B cell (primary cell): ENCODE data around the gene NDUFA1. TPM values are rescaled to one million over a fixed set of nuclear protein-coding genes. Genes with fewer than 3 reads are reported as not detected.
"Not testable (repeated sequence)": the region's sequence is repeated elsewhere in the genome, so short reads cannot be mapped to it uniquely, and the experiment has no call there.

ENCODE experiments used
- ATAC-seq: fragments of 200-7000 bp; cut with Tn5 transposase; one replicate; pipeline ENCODE4 v1.10.0; 2021; ENCODE audit warnings: low read depth, mild to moderate bottlenecking, moderate number of reproducible peaks, moderate library complexity
- CTCF ChIA-PET: fragments of 350-600 bp; sonication (Branson Sonifier 250); formaldehyde crosslinking; loops from one replicate; lab custom pipeline; 2021; ENCODE audit warnings: antibody characterized with exemption, inconsistent platforms; lab: Charles Lee
- POLR2A ChIA-PET: fragments of 350-600 bp; sonication (Branson Sonifier 250); formaldehyde crosslinking; loops from one replicate; lab custom pipeline; 2021; ENCODE audit warnings: antibody characterized with exemption; lab: Charles Lee
- DNase-seq: peaks from one replicate; pipeline ENCODE4 v3.0.0; 2013
- H2AFZ ChIP-seq: 2 replicates; pipeline ENCODE4 v1.6.1; 2012; ENCODE audit warnings: mild to moderate bottlenecking, low read depth, low read length; ENCODE audit not compliant: insufficient read depth, poor library complexity, severe bottlenecking
- H3K27ac ChIP-seq, 2 donors: 1 replicate in 1 of 2; 2 replicates in 1 of 2; pipeline ENCODE4 v1.5.1; 2012 to 2013; ENCODE audit warnings: low read length in 2 of 2, mild to moderate bottlenecking in 2 of 2, moderate library complexity in 1 of 2
- H3K27me3 ChIP-seq, 4 experiments: fragments of 200-600 bp in 1 of 4; sonication (generic) in 1 of 4; replicated peaks in 1 of 4; 1 replicate in 2 of 4; 2 replicates in 2 of 4; pipeline versions ENCODE4 v1.6.1 to v1.7.0; 2013 to 2016; ENCODE audit warnings: low read length in 3 of 4, mild to moderate bottlenecking in 2 of 4, mixed read lengths in 1 of 4, moderate library complexity in 1 of 4; ENCODE audit not compliant: insufficient read depth in 4 of 4, control insufficient read depth in 3 of 4; ENCODE audit errors: control extremely low read depth in 1 of 4
- H3K36me3 ChIP-seq, 2 experiments: replicated peaks in 1 of 2; 1 replicate in 1 of 2; 2 replicates in 1 of 2; pipeline versions ENCODE4 v1.6.1 to v1.7.1; 2013; ENCODE audit warnings: low read length in 1 of 2; ENCODE audit not compliant: insufficient read depth in 2 of 2, control insufficient read depth in 1 of 2; ENCODE audit errors: control extremely low read depth in 1 of 2, extremely low read depth in 1 of 2
- H3K4me1 ChIP-seq, 2 donors: fragments of 200-600 bp in 1 of 2; sonication (generic) in 1 of 2; 1 replicate in 1 of 2; 2 replicates in 1 of 2; pipeline versions ENCODE4 v1.5.1 to v1.6.1; 2013 to 2017; ENCODE audit warnings: low read length in 2 of 2; ENCODE audit not compliant: control insufficient read depth in 2 of 2, insufficient read depth in 2 of 2
- H3K4me2 ChIP-seq: replicated peaks from 2 replicates; pipeline ENCODE3; 2012; ENCODE audit warnings: mild to moderate bottlenecking, low read depth, low read length; ENCODE audit not compliant: poor library complexity, severe bottlenecking
- H3K4me3 ChIP-seq, 5 experiments: fragments of 200-600 bp in 1 of 5; sonication (generic) in 1 of 5; 1 replicate in 3 of 5; 2 replicates in 2 of 5; pipeline versions ENCODE4 v1.5.1 to v1.7.0; 2011 to 2016; ENCODE audit warnings: low read length in 4 of 5, mild to moderate bottlenecking in 4 of 5, low read depth in 2 of 5, control low read depth in 1 of 5, moderate library complexity in 1 of 5; ENCODE audit not compliant: insufficient read depth in 1 of 5; ENCODE audit errors: control extremely low read depth in 1 of 5, extremely low read depth in 1 of 5
- H3K79me2 ChIP-seq: fragments of 200-600 bp; sonication (generic); one replicate; pipeline ENCODE4 v1.6.0; 2016; ENCODE audit warnings: low read length; ENCODE audit not compliant: control insufficient read depth, insufficient read depth
- H3K9ac ChIP-seq: fragments of 200-600 bp; sonication (generic); 2 replicates; pipeline ENCODE4 v1.6.1; 2017; ENCODE audit warnings: mild to moderate bottlenecking, low read length, moderate library complexity
- H3K9me3 ChIP-seq, 3 donors: one replicate each; pipeline versions ENCODE4 v1.6.1 to v1.7.1; 2013; ENCODE audit warnings: low read length in 2 of 3; ENCODE audit not compliant: control insufficient read depth in 2 of 3, insufficient read depth in 1 of 3; ENCODE audit errors: control extremely low read depth in 1 of 3
- H4K20me1 ChIP-seq: 2 replicates; pipeline ENCODE4 v1.6.0; 2012; ENCODE audit warnings: mild to moderate bottlenecking, low read length; ENCODE audit not compliant: insufficient read depth, control insufficient read depth, poor library complexity, severe bottlenecking
- H3K27ac Mint-ChIP-seq: one replicate; pipeline ENCODE4 v1.8.0; 2021; ENCODE audit warnings: mixed read lengths
- H3K27me3 Mint-ChIP-seq: one replicate; pipeline ENCODE4 v1.8.0; 2021; ENCODE audit warnings: mixed read lengths
- H3K4me1 Mint-ChIP-seq: one replicate; pipeline ENCODE4 v1.8.0; 2021; ENCODE audit warnings: mixed read lengths
- H3K4me3 Mint-ChIP-seq: one replicate; pipeline ENCODE4 v1.8.0; 2021; ENCODE audit warnings: mixed read lengths
- H3K9me3 Mint-ChIP-seq: one replicate; pipeline ENCODE4 v1.8.0; 2022; ENCODE audit warnings: mixed read lengths; ENCODE audit not compliant: insufficient read depth
- CTCF ChIP-seq: fragments of 200-600 bp; IDR thresholded peaks from one replicate; pipeline ENCODE4 v1.8.0; 2022; ENCODE audit warnings: antibody characterized with exemption, mild to moderate bottlenecking
- EZH2 ChIP-seq: IDR thresholded peaks from 2 replicates; pipeline ENCODE4 v1.6.1; 2012; ENCODE audit warnings: borderline replicate concordance, low read depth, mild to moderate bottlenecking, moderate library complexity, low read length; ENCODE audit not compliant: insufficient read depth, poor library complexity, severe bottlenecking
- WGBS: methylation state at CpG from one replicate; pipeline ENCODE4 v1.1.5; 2013; ENCODE audit warnings: missing lambda C conversion rate; ENCODE audit not compliant: insufficient coverage; 5-methylcytosine and 5-hydroxymethylcytosine counted together
- intact Hi-C: fragments of 100-400 bp; cut with micrococcal nuclease; formaldehyde crosslinking; loops from one replicate; pipeline ENCODE4 v1.10.0; 2022
- polyA minus RNA-seq: library from RNA; depleted of rRNA, polyadenylated mRNA; stranded (reverse); fragments of >200 nt; gene quantifications from 2 replicates; pipeline ENCODE4 v1.2.3, GENCODE V29; 2012
- polyA plus RNA-seq: library from polyadenylated mRNA; depleted of rRNA; stranded (reverse); fragments of >200 nt; gene quantifications from 2 replicates; pipeline ENCODE4 v1.2.3, GENCODE V29; 2012
- total RNA-seq, 2 donors: library from RNA; stranded (reverse); fragments of 120-200 nt in 1 of 2; gene quantifications; 1 replicate in 1 of 2; 2 replicates in 1 of 2; pipeline versions ENCODE4 v1.2.3 to v1.2.4, GENCODE V29; 2013 to 2022

Gene NDUFA1
- total RNA-seq (32.8 and 39.5 TPM in 2 replicates), polyA plus RNA-seq (29.0 and 49.5 TPM in 2 replicates), polyA minus RNA-seq (10.2 and 31.5 TPM in 2 replicates)
- total RNA-seq (2013), result 130 TPM

- ATAC-seq, result peak; percentile 88
- Histone ChIP-seq H3K79me2 (peaks cover 24% of the 10 kb centered on the region), H3K27ac (peak within 1 kb of the TSS; percentile 91 to 94), H2AFZ (peak within 1 kb of the TSS; percentile 84), H3K36me3 (peaks cover 0 to 8% of the 10 kb centered on the region in 2 experiments), H3K4me2 (peak within 1 kb of the TSS; percentile 71), H3K9ac (peak within 1 kb of the TSS; percentile 89), H3K27me3 (no peaks in the 10 kb centered on the region), H3K9me3 (no peaks in the 10 kb centered on the region), H3K4me1 (peaks cover 7 to 16% of the 10 kb centered on the region in 2 donors), H3K4me3 (peak within 1 kb of the TSS; percentile 64 to 87 (median 79)), H4K20me1 (peaks cover 6% of the 10 kb centered on the region)
- under 1% methylated on average over 46 of the region's 62 CpGs for WGBS
- CTCF ChIA-PET, result no interaction called here
- DNase-seq, result peak; percentile 90
- H3K4me1 Mint-ChIP-seq, result peaks cover 22% of the 10 kb centered on the region
- no peak for TF ChIP-seq EZH2
- TF ChIP-seq CTCF, result no peak
- intact Hi-C loops, result loop anchor here (1.0 to 5.0 kb wide), 6 partner anchors 18 to 404 kb away; partner anchors contain the start of genes NKAP, RPL39, SEPTIN6 and SLC25A5
- H3K4me3 Mint-ChIP-seq, result peak within 1 kb of the TSS; percentile 98
- peak within 1 kb of the TSS; percentile 100 for H3K27ac Mint-ChIP-seq
- POLR2A ChIA-PET, result interaction anchor here (0.6 to 2.6 kb wide), 6 partner anchors 13 to 408 kb away, joined by 3 to 13 read pairs (median 4); partner anchors contain the start of genes RPL39 and UPF3B
- H3K9me3 Mint-ChIP-seq, result no peaks in the 10 kb centered on the region
- H3K27me3 Mint-ChIP-seq, result no peaks in the 10 kb centered on the region
Measured at GRCh38 chrX:119871599-119872395, at the start of gene NDUFA1, which contains the start of gene RNF113A. NDUFA1 (plus strand) TSS chrX:119871832; CDS start chrX:119871912, 80 bp downstream. RNF113A (minus strand) TSS chrX:119871733; CDS start chrX:119871613, 120 bp downstream.

DNA sequence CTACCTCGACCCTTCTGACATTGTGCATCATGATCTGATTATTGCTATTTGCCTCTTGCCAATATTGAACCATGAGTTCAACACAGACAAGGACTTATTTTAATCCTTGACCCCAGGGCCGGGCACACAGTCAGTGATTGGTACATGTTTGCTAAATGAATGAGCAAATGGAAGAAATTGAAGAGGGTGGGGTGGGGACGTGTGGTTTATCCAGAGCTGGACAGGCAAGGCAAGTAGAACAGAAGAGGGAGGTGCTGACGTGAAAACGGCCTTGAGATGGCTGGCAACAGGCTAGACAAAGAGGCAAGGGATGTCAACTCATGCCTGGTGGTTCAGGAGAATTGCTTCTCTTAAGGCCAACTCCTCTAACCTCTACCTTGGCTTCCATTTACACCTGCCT, 47.4 kb upstream of the NDUFA1 start:
- CTCF ChIA-PET, H3K27ac Mint-ChIP-seq: not testable (repeated sequence)

More for the DNA sequence above, 47.4 kb upstream of the NDUFA1 start:
- H3K4me3 Mint-ChIP-seq, H3K79me2 ChIP-seq, H3K27me3 ChIP-seq, H3K27me3 Mint-ChIP-seq, H2AFZ ChIP-seq, H3K4me3 ChIP-seq, H3K9me3 Mint-ChIP-seq, H3K9me3 ChIP-seq, ATAC-seq, H3K36me3 ChIP-seq, H3K9ac ChIP-seq, H4K20me1 ChIP-seq, H3K4me2 ChIP-seq, intact Hi-C loops, DNase-seq, H3K27ac ChIP-seq: not testable (repeated sequence)
- WGBS, result no CpG with 5 or more reads among the region's 5 CpGs
- H3K4me1 Mint-ChIP-seq, result peaks cover 11% of the 10 kb centered on the region
- H3K4me1 ChIP-seq, result peaks cover 8 to 13% of the 10 kb centered on the region in 2 donors
- POLR2A ChIA-PET, result interaction anchor here (0.6 kb wide), 1 partner anchor 740 kb away, joined by 4 read pairs; no protein-coding TSS in a partner anchor
